Kidney (tissue), 14 donors: ENCODE measurements around the gene TBL1XR1. TPM values are rescaled to one million over a fixed set of nuclear protein-coding genes. Genes with fewer than 3 reads are reported as not detected.

ENCODE experiments used
- DNase-seq, 5 donors: peaks; one replicate each; pipeline ENCODE4 v3.0.0-alpha.2; 2013 to 2020
- FAIRE-seq: peaks from 2 replicates; lab custom pipeline; 2012; peaks lifted over from hg19 to GRCh38; lab: Jason Lieb, UNC
- H3K27ac ChIP-seq, 2 donors: one replicate each; pipeline ENCODE4 v1.7.0; 2013; ENCODE audit warnings: low read depth in 2 of 2, low read length in 2 of 2, inconsistent platforms in 1 of 2
- H3K27me3 ChIP-seq: one replicate; pipeline ENCODE4 v1.7.1; 2013; ENCODE audit warnings: low read length, inconsistent platforms; ENCODE audit not compliant: control insufficient read depth, insufficient read depth
- H3K36me3 ChIP-seq, 3 donors: one replicate each; pipeline versions ENCODE4 v1.7.0 to v1.7.1; 2013; ENCODE audit warnings: low read length in 3 of 3, control low read depth in 1 of 3, inconsistent platforms in 1 of 3; ENCODE audit not compliant: insufficient read depth in 3 of 3, control insufficient read depth in 2 of 3
- H3K4me1 ChIP-seq, 3 donors: one replicate each; pipeline versions ENCODE4 v1.7.0 to v1.7.1; 2013; ENCODE audit warnings: low read length in 3 of 3, inconsistent platforms in 1 of 3, low read depth in 1 of 3; ENCODE audit not compliant: control insufficient read depth in 2 of 3, insufficient read depth in 2 of 3
- H3K4me3 ChIP-seq, 3 donors: one replicate each; pipeline versions ENCODE4 v1.7.0 to v1.8.1; 2013; ENCODE audit warnings: low read length in 3 of 3, control low read depth in 1 of 3, inconsistent platforms in 1 of 3
- H3K9ac ChIP-seq, 3 donors: one replicate each; pipeline versions ENCODE4 v1.7.0 to v1.7.1; 2013; ENCODE audit warnings: low read length in 3 of 3, control low read depth in 1 of 3, inconsistent platforms in 1 of 3
- H3K9me3 ChIP-seq, 3 donors: one replicate each; pipeline versions ENCODE4 v1.7.0 to v1.7.1; 2013; ENCODE audit warnings: low read length in 3 of 3, control low read depth in 1 of 3, inconsistent platforms in 1 of 3; ENCODE audit not compliant: control insufficient read depth in 2 of 3, insufficient read depth in 1 of 3
- intact Hi-C: fragments of 100-400 bp; cut with DNase I; formaldehyde crosslinking; loops from one replicate; pipeline ENCODE4 v1.11.1; 2022
- polyA plus RNA-seq: library from polyadenylated mRNA; stranded (reverse); fragments of 350-450 nt; fragmentation: Illumina TruSeq; extraction: RNeasy Lipid Tissue Mini Kit (QIAGEN cat#74804); gene quantifications from one replicate; pipeline ENCODE4 v1.2.3, GENCODE V29; 2014; ENCODE audit warnings: low read depth, low replicate concordance; ENCODE audit not compliant: insufficient read depth
- total RNA-seq: library from RNA; stranded (reverse); fragmentation: NEBNext Ultra II Directional; extraction: Animal tissue kit (Norgen Biotek cat#: 25700); gene quantifications from one replicate; pipeline ENCODE4 v1.2.1, GENCODE V29; 2021
- TF ChIP-seq, protein P1 (sequence below): IDR thresholded peaks from 3 replicates; pipeline ENCODE4 v1.5.1; 2012; ENCODE audit warnings: mild to moderate bottlenecking, moderate library complexity, borderline replicate concordance; ENCODE audit not compliant: insufficient read depth; ENCODE audit errors: extremely low read depth
- donor health status: control.
- donor health status: control.
- donor health status: control.
- donor health status: control.
- donor health status: control.
- donor health status: DM: yes; HTN: yes; CAD: no.
- donor health status: Normal renal cell carcinoma (clear cell type).

The TBL1XR1 gene
- total and polyA plus RNA-seq, 2 donors from 2014 or later = 31.3 to 205 TPM

DNA sequence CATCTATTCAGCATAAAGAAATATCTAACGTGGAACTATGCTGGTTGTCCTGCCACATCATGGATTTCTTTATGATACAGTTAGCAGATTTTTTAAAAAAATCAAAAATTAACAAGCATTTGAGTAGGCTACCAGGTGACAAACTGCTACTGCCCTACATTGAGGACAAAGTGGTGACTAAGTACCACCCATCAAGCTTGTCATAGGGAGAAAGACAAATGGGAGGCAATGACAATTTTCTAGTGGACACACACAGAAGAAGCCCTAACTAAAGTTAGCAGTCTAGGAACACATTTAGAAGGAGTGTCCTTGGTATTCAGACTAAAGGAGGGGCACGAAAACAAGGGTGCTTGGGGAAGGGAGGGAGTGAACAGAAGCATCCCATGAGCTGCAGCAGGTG, 131.2 kb downstream of the TBL1XR1 start:
- H3K9ac ChIP-seq = no peak overlapping the region
- no peaks in the 10 kb centered on the region for H3K36me3 ChIP-seq
- no peak overlapping the region for H3K4me3 ChIP-seq
- no peaks in the 10 kb centered on the region for H3K27me3 ChIP-seq
- H3K4me1 ChIP-seq = peaks cover 0 to 4% (median 0%) of the 10 kb centered on the region in 3 donors
- intact Hi-C loops = loop anchor here (10.0 kb wide), 1 partner anchor 289 kb away; no protein-coding TSS in a partner anchor
- FAIRE-seq (no peak), DNase-seq (no peak)
- H3K9me3 ChIP-seq = no peaks in the 10 kb centered on the region
- H3K27ac ChIP-seq = no peak overlapping the region
- TF ChIP-seq, protein P1, sequence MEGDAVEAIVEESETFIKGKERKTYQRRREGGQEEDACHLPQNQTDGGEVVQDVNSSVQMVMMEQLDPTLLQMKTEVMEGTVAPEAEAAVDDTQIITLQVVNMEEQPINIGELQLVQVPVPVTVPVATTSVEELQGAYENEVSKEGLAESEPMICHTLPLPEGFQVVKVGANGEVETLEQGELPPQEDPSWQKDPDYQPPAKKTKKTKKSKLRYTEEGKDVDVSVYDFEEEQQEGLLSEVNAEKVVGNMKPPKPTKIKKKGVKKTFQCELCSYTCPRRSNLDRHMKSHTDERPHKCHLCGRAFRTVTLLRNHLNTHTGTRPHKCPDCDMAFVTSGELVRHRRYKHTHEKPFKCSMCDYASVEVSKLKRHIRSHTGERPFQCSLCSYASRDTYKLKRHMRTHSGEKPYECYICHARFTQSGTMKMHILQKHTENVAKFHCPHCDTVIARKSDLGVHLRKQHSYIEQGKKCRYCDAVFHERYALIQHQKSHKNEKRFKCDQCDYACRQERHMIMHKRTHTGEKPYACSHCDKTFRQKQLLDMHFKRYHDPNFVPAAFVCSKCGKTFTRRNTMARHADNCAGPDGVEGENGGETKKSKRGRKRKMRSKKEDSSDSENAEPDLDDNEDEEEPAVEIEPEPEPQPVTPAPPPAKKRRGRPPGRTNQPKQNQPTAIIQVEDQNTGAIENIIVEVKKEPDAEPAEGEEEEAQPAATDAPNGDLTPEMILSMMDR = no peak

DNA sequence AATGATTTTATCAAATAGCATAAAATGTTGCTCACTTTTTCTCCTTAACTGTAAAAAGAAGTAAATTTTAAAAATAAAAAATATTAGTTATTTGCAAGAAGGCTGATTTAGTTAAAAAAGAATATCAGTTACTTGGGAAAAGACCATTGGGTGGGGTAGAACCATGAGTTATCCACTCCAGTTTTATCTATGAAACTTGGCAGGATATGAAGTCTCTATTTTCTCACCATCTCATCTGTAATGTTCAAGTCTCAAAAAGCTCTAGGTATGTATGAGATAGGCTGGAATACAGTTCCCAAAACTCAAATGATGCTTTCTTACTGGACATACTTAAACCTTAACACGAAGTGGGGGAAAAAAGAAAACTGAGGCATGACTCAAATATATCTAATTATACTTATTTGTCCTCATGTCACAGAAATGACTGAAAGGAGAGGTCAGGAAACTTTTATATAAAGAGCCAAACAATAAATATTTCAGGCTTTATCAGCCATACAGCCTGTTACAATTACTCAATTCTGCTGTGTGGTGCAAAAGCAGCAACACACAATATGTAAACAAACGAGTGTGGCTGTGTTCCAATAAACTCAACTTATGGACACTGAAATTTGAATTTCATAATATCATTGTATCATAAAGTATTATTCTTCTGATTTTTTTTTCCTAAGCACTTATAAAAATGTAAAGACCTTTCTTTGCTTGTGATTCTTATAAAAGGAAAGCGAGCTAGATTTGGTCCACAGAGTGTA, 131.8 kb downstream of the TBL1XR1 start:
- no peaks in the 10 kb centered on the region for H3K27me3 ChIP-seq
- no peak for DNase-seq

DNA sequence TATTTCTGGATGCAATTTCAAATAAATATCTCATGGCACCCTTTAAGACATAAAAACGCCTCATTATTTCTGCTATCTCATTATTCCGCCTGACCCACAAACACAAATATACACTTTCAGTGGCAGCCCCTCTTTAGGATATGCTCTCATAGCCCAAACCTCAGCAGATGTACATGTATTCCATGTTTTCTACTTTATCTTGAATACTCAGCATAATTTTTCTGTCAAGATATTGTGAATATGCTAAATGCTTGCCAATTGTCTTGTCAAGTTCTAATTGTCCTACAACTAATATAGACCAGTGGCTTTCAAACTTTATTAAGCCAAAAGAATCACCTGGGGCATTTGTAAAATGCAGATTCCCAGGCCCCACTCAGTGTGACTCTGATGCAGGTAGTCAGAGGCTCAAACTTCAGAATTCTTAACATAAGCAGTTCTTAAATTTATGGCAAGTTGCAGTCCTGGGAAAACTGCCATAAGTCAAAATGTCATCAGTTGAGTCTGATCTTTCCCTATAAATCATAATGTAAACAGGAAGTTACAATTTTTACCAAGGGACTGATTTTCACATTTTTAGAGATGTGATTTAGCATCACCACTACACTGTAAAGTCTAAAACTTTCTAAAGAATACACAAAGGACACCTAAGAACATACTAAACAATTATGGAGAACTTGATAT, 135.1 kb downstream of the TBL1XR1 start:
- FAIRE-seq (no peak), DNase-seq (peak in 1 of 5 donors; percentile 47)
- no peaks in the 10 kb centered on the region for H3K27me3 ChIP-seq
- H3K36me3 ChIP-seq = no peaks in the 10 kb centered on the region
- TF ChIP-seq, protein P1 = no peak
- no peak overlapping the region for H3K4me3 ChIP-seq
- no peak overlapping the region for H3K27ac ChIP-seq
- H3K4me1 ChIP-seq = peaks cover 0 to 4% (median 0%) of the 10 kb centered on the region in 3 donors
- H3K9me3 ChIP-seq = no peaks in the 10 kb centered on the region
- intact Hi-C loops = loop anchor here (10.0 kb wide), 1 partner anchor 293 kb away; no protein-coding TSS in a partner anchor
- no peak overlapping the region for H3K9ac ChIP-seq

More for the DNA sequence above, 131.8 kb downstream of the TBL1XR1 start:
- Histone ChIP-seq H3K4me1 (peaks cover 0 to 4% (median 0%) of the 10 kb centered on the region in 3 donors), H3K9ac (no peak overlapping the region), H3K9me3 (no peaks in the 10 kb centered on the region), H3K27ac (no peak overlapping the region), H3K4me3 (no peak overlapping the region), H3K36me3 (no peaks in the 10 kb centered on the region)
- intact Hi-C loops = loop anchor here (10.0 kb wide), 1 partner anchor 289 kb away; no protein-coding TSS in a partner anchor
- TF ChIP-seq, protein P1 = no peak
- no peak for FAIRE-seq
